ENCODE measurements around the gene ATP2B2.

GRCh38 chr3:10303105-10303504, 202.3 kb downstream of the ATP2B2 start:
- TF ChIP-seq EZH2phosphoT487 (IDR thresholded peaks at IDR 0.05; ENCODE audit: unreplicated experiment) (no peak), EZH2 (IDR thresholded peaks at IDR 0.05; ENCODE audit: low read depth, unreplicated experiment) (no peak), ETS1 (IDR thresholded peaks at IDR 0.05) (no peak), POLR2AphosphoS5 (IDR thresholded peaks at IDR 0.05; ENCODE audit: low read depth) (no peak), CREB1 (CRISPR knock-in tag; IDR thresholded peaks at IDR 0.05; ENCODE audit: low read depth) (no peak), ZNF462 (CRISPR knock-in tag; IDR thresholded peaks at IDR 0.05) (no peak), ZNF331 (CRISPR knock-in tag; IDR thresholded peaks at IDR 0.05; ENCODE audit: low read depth) (no peak), JUNB (IDR thresholded peaks at IDR 0.05; ENCODE audit: unreplicated experiment) (no peak), ZNF114 (CRISPR knock-in tag; IDR thresholded peaks at IDR 0.05) (no peak)
- TF ChIP-seq, protein P1, sequence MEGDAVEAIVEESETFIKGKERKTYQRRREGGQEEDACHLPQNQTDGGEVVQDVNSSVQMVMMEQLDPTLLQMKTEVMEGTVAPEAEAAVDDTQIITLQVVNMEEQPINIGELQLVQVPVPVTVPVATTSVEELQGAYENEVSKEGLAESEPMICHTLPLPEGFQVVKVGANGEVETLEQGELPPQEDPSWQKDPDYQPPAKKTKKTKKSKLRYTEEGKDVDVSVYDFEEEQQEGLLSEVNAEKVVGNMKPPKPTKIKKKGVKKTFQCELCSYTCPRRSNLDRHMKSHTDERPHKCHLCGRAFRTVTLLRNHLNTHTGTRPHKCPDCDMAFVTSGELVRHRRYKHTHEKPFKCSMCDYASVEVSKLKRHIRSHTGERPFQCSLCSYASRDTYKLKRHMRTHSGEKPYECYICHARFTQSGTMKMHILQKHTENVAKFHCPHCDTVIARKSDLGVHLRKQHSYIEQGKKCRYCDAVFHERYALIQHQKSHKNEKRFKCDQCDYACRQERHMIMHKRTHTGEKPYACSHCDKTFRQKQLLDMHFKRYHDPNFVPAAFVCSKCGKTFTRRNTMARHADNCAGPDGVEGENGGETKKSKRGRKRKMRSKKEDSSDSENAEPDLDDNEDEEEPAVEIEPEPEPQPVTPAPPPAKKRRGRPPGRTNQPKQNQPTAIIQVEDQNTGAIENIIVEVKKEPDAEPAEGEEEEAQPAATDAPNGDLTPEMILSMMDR (conservative IDR thresholded peaks at IDR 0.05; ENCODE audit: low read depth in 2 of 2) = no peak
- TF ChIP-seq, protein P2, sequence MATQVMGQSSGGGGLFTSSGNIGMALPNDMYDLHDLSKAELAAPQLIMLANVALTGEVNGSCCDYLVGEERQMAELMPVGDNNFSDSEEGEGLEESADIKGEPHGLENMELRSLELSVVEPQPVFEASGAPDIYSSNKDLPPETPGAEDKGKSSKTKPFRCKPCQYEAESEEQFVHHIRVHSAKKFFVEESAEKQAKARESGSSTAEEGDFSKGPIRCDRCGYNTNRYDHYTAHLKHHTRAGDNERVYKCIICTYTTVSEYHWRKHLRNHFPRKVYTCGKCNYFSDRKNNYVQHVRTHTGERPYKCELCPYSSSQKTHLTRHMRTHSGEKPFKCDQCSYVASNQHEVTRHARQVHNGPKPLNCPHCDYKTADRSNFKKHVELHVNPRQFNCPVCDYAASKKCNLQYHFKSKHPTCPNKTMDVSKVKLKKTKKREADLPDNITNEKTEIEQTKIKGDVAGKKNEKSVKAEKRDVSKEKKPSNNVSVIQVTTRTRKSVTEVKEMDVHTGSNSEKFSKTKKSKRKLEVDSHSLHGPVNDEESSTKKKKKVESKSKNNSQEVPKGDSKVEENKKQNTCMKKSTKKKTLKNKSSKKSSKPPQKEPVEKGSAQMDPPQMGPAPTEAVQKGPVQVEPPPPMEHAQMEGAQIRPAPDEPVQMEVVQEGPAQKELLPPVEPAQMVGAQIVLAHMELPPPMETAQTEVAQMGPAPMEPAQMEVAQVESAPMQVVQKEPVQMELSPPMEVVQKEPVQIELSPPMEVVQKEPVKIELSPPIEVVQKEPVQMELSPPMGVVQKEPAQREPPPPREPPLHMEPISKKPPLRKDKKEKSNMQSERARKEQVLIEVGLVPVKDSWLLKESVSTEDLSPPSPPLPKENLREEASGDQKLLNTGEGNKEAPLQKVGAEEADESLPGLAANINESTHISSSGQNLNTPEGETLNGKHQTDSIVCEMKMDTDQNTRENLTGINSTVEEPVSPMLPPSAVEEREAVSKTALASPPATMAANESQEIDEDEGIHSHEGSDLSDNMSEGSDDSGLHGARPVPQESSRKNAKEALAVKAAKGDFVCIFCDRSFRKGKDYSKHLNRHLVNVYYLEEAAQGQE (IDR thresholded peaks at IDR 0.05; ENCODE audit: unreplicated experiment) = no peak

Data from GM23338 (cell line).